CD4-positive, alpha-beta T cell (primary cell): ENCODE results near the gene CFAP99. TPM values are rescaled to one million over a fixed set of nuclear protein-coding genes. Genes with fewer than 3 reads are reported as not detected.

Source experiments
- ATAC-seq: fragments of 200-7000 bp; cut with Tn5 transposase; one replicate; pipeline ENCODE4 v1.10.0; 2022; ENCODE audit warnings: mild to moderate bottlenecking; ENCODE audit not compliant: poor library complexity
- CTCF ChIA-PET: fragments of 350-600 bp; sonication (Branson Sonifier 250); formaldehyde crosslinking; loops from one replicate; lab custom pipeline; 2021; ENCODE audit warnings: antibody characterized with exemption, inconsistent platforms; lab: Charles Lee
- POLR2A ChIA-PET: fragments of 350-600 bp; sonication (Branson Sonifier 250); formaldehyde crosslinking; loops from one replicate; lab custom pipeline; 2021; ENCODE audit warnings: antibody characterized with exemption, inconsistent platforms; lab: Charles Lee
- DNase-seq, 14 experiments: peaks; one replicate each; pipeline ENCODE4 v3.0.0-alpha.2; 2013 to 2020; ENCODE audit warnings: mixed read lengths in 2 of 14
- H3K27ac ChIP-seq, 2 donors: one replicate each; pipeline versions ENCODE4 v1.5.1 to v1.7.0; 2013; ENCODE audit warnings: low read length in 2 of 2, low read depth in 1 of 2, mild to moderate bottlenecking in 1 of 2
- H3K27me3 ChIP-seq, 2 experiments: 1 replicate in 1 of 2; 2 replicates in 1 of 2; pipeline versions ENCODE4 v1.6.1 to v1.7.0; 2013; ENCODE audit warnings: low read length in 2 of 2, control low read depth in 1 of 2, mild to moderate bottlenecking in 1 of 2, moderate library complexity in 1 of 2; ENCODE audit not compliant: insufficient read depth in 2 of 2, control insufficient read depth in 1 of 2
- H3K36me3 ChIP-seq: one replicate; pipeline ENCODE4 v1.6.1; 2013; ENCODE audit warnings: low read length, control low read depth; ENCODE audit not compliant: insufficient read depth
- H3K4me1 ChIP-seq: one replicate; pipeline ENCODE4 v1.6.1; 2013; ENCODE audit warnings: low read length, control low read depth; ENCODE audit not compliant: insufficient read depth
- H3K4me3 ChIP-seq: one replicate; pipeline ENCODE4 v1.5.1; 2013; ENCODE audit warnings: mild to moderate bottlenecking, low read length, moderate library complexity
- H3K9me3 ChIP-seq, 2 experiments: 1 replicate in 1 of 2; 2 replicates in 1 of 2; pipeline versions ENCODE4 v1.6.1 to v1.7.0; 2013; ENCODE audit warnings: low read length in 2 of 2, mild to moderate bottlenecking in 2 of 2, control low read depth in 1 of 2, moderate library complexity in 1 of 2; ENCODE audit not compliant: control insufficient read depth in 1 of 2, insufficient read depth in 1 of 2
- H3K27ac Mint-ChIP-seq: one replicate; pipeline ENCODE4 v1.8.0; 2020; ENCODE audit warnings: mixed read lengths
- H3K27me3 Mint-ChIP-seq: one replicate; pipeline ENCODE4 v1.8.0; 2021; ENCODE audit warnings: mixed read lengths
- H3K36me3 Mint-ChIP-seq: one replicate; pipeline ENCODE4 v1.8.0; 2021; ENCODE audit warnings: low read depth, mixed read lengths
- H3K4me1 Mint-ChIP-seq: one replicate; pipeline ENCODE4 v1.8.0; 2021; ENCODE audit warnings: low read depth, mixed read lengths
- H3K4me3 Mint-ChIP-seq: one replicate; pipeline ENCODE4 v1.8.0; 2020; ENCODE audit warnings: mild to moderate bottlenecking, mixed read lengths
- H3K9me3 Mint-ChIP-seq: one replicate; pipeline ENCODE4 v1.8.0; 2020; ENCODE audit warnings: mixed read lengths
- CTCF ChIP-seq: fragments of 200-600 bp; IDR thresholded peaks from one replicate; pipeline ENCODE4 v1.8.0; 2022; ENCODE audit warnings: antibody characterized with exemption, mild to moderate bottlenecking
- intact Hi-C, 2 experiments: fragments of 100-400 bp; cut with DNase I in 1 of 2; cut with micrococcal nuclease in 1 of 2; formaldehyde crosslinking; loops; one replicate each; pipeline versions ENCODE4 v1.15.1 to v1.9.0; 2023 to 2025; cut with DNase I, micrococcal nuclease
- total RNA-seq, 174 experiments: library from RNA in 2 of 174; stranded (reverse) in 2 of 174; gene quantifications; one replicate each; pipeline ENCODE4 v1.2.3 and lab custom pipeline; 2021 to 2026

The CFAP99 gene
- total RNA-seq, 2 experiments from 2014 or later = 0.17 TPM; not detected in 1

GRCh38 chr4:2432004-2432403, 13.2 kb downstream of the CFAP99 start:
- Histone ChIP-seq H3K4me1 (no peaks in the 10 kb centered on the region), H3K4me3 (no peak overlapping the region), H3K27me3 (no peaks in the 10 kb centered on the region), H3K9me3 (no peaks in the 10 kb centered on the region), H3K27ac (no peak overlapping the region), H3K36me3 (no peaks in the 10 kb centered on the region)
- Mint-ChIP-seq H3K4me3 (no peak overlapping the region), H3K4me1 (no peaks in the 10 kb centered on the region), H3K27ac (no peak overlapping the region), H3K27me3 (peaks cover 4% of the 10 kb centered on the region), H3K36me3 (no peaks in the 10 kb centered on the region), H3K9me3 (no peaks in the 10 kb centered on the region)
- intact Hi-C loops = no loop called here
- ATAC-seq = no peak
- DNase-seq = no peak
- ChIA-PET CTCF (no interaction called here), POLR2A (no interaction called here)
- TF ChIP-seq CTCF = no peak

GRCh38 chr4:2432991-2433530, 14.3 kb downstream of the CFAP99 start:
- CTCF ChIA-PET = no interaction called here
- DNase-seq = peak in 1 of 14 experiments; percentile 31
- no peak for ATAC-seq

GRCh38 chr4:2433609-2434350, 15.0 kb downstream of the CFAP99 start:
- ChIA-PET POLR2A (no interaction called here), CTCF (no interaction called here)
- Mint-ChIP-seq H3K27ac (no peak overlapping the region), H3K27me3 (peaks cover 3% of the 10 kb centered on the region), H3K4me3 (no peak overlapping the region), H3K36me3 (no peaks in the 10 kb centered on the region), H3K4me1 (no peaks in the 10 kb centered on the region), H3K9me3 (no peaks in the 10 kb centered on the region)
- intact Hi-C loops = no loop called here
- Histone ChIP-seq H3K27me3 (no peaks in the 10 kb centered on the region), H3K4me3 (no peak overlapping the region), H3K36me3 (no peaks in the 10 kb centered on the region), H3K27ac (no peak overlapping the region), H3K4me1 (no peaks in the 10 kb centered on the region), H3K9me3 (no peaks in the 10 kb centered on the region)
- DNase-seq = no peak
- no peak for ATAC-seq
- TF ChIP-seq CTCF = no peak

More at GRCh38 chr4:2432991-2433530, 14.3 kb downstream of the CFAP99 start:
- Mint-ChIP-seq H3K36me3 (no peaks in the 10 kb centered on the region), H3K4me3 (no peak overlapping the region), H3K9me3 (no peaks in the 10 kb centered on the region), H3K4me1 (no peaks in the 10 kb centered on the region), H3K27me3 (peaks cover 4% of the 10 kb centered on the region), H3K27ac (no peak overlapping the region)
- H3K36me3 ChIP-seq = no peaks in the 10 kb centered on the region
- TF ChIP-seq CTCF = no peak
- intact Hi-C loops = no loop called here
- POLR2A ChIA-PET = no interaction called here
- H3K4me3 ChIP-seq = no peak overlapping the region
- no peaks in the 10 kb centered on the region for H3K9me3 ChIP-seq
- H3K4me1 ChIP-seq = no peaks in the 10 kb centered on the region
- no peak overlapping the region for H3K27ac ChIP-seq
- H3K27me3 ChIP-seq = no peaks in the 10 kb centered on the region
